NCI-H1417 treated with DMSO at 0.1 percent for 48 hours (cell line): ENCODE measurements around the gene PAMR1.

Source experiments
- DNase-seq: peaks from one replicate; lab custom pipeline; 2025; lab: John Stamatoyannopoulos, UW

Gene PAMR1

GRCh38 chr11:35398881-35399280, 126.5 kb downstream of the PAMR1 start:
- DNase-seq = no peak

- DNase-seq = no peak
Observed at GRCh38 chr11:35394941-35395340, 130.5 kb downstream of the PAMR1 start.

- no peak for DNase-seq
Observed at GRCh38 chr11:35393098-35393497, 132.3 kb downstream of the PAMR1 start.

- no peak for DNase-seq
Observed at GRCh38 chr11:35391922-35392688, 133.3 kb downstream of the PAMR1 start.

GRCh38 chr11:35390737-35391682, 134.4 kb downstream of the PAMR1 start:
- DNase-seq = no peak

- DNase-seq = no peak
Observed at GRCh38 chr11:35389897-35390465, 135.4 kb downstream of the PAMR1 start.

- DNase-seq = no peak
Observed at GRCh38 chr11:35389112-35389511, 136.3 kb downstream of the PAMR1 start.

GRCh38 chr11:35388061-35388460, 137.4 kb downstream of the PAMR1 start:
- no peak for DNase-seq

GRCh38 chr11:35387111-35387982, 138.1 kb downstream of the PAMR1 start:
- DNase-seq = no peak

- no peak for DNase-seq
Observed at GRCh38 chr11:35383953-35384352, 141.5 kb downstream of the PAMR1 start.
